GM18511 (cell line): ENCODE data around the gene FOLR3.
"Not testable (repeated sequence)": the region's sequence is repeated elsewhere in the genome, so short reads cannot be mapped to it uniquely, and the experiment has no call there.

Source experiments
- ATAC-seq: cut with Tn5 transposase; IDR thresholded peaks from one replicate; pipeline ENCODE4 v1.9.1; 2021; ENCODE audit warnings: mild to moderate bottlenecking, moderate library complexity; ENCODE audit not compliant: unreplicated experiment

Gene FOLR3

GRCh38 chr11:72123117-72123653 lies 12.3 kb upstream of the FOLR3 start:
- no peak for ATAC-seq

- ATAC-seq: no peak
These were observed 11.5 kb upstream of the FOLR3 start for GRCh38 chr11:72124046-72124445.

GRCh38 chr11:72125956-72126355 lies 9.6 kb upstream of the FOLR3 start:
- no peak for ATAC-seq

- ATAC-seq: no peak
These were observed 7.6 kb upstream of the FOLR3 start for GRCh38 chr11:72127923-72128322.

- no peak for ATAC-seq
These were observed 6.1 kb upstream of the FOLR3 start for GRCh38 chr11:72129381-72129780.

GRCh38 chr11:72132646-72133045 lies 2.9 kb upstream of the FOLR3 start:
- ATAC-seq: no peak

- ATAC-seq: no peak
These were observed 562 bp downstream of the FOLR3 start for GRCh38 chr11:72135891-72136683.

- no peak for ATAC-seq
These were observed 1.2 kb downstream of the FOLR3 start for GRCh38 chr11:72136684-72137262.

- ATAC-seq: no peak
These were observed 3.4 kb downstream of the FOLR3 start for GRCh38 chr11:72138821-72139390.

GRCh38 chr11:72139500-72139899 lies 4.0 kb downstream of the FOLR3 start:
- no peak for ATAC-seq

- ATAC-seq: no peak
These were observed 5.1 kb downstream of the FOLR3 start for GRCh38 chr11:72140661-72141060.

- ATAC-seq: no peak
These were observed 5.5 kb downstream of the FOLR3 start for GRCh38 chr11:72141066-72141465.

- not testable (repeated sequence) for ATAC-seq
These were observed 6.6 kb downstream of the FOLR3 start for GRCh38 chr11:72142086-72142485.

- not testable (repeated sequence) for ATAC-seq
These were observed 7.0 kb downstream of the FOLR3 start for GRCh38 chr11:72142543-72142942.

GRCh38 chr11:72144807-72145565 lies 9.5 kb downstream of the FOLR3 start:
- ATAC-seq: no peak

- no peak for ATAC-seq
These were observed 11.1 kb downstream of the FOLR3 start for GRCh38 chr11:72146625-72147024.

GRCh38 chr11:72150882-72151281 lies 15.4 kb downstream of the FOLR3 start:
- ATAC-seq: no peak

- ATAC-seq: not testable (repeated sequence)
These were observed 18.3 kb downstream of the FOLR3 start for GRCh38 chr11:72153874-72154273.

GRCh38 chr11:72154816-72155215 lies 19.3 kb downstream of the FOLR3 start:
- no peak for ATAC-seq

- ATAC-seq: no peak
These were observed 20.2 kb downstream of the FOLR3 start for GRCh38 chr11:72155751-72156150.

GRCh38 chr11:72157131-72157530 lies 21.6 kb downstream of the FOLR3 start:
- ATAC-seq: no peak
